HepG2 (cell line): Measurements from ENCODE around the gene ERLEC1. TPM values are rescaled to one million over a fixed set of nuclear protein-coding genes. Genes with fewer than 3 reads are reported as not detected.
A peak's percentile ranks its signal among the peaks of the same experiment; 100 is the strongest.

ENCODE experiments used
- HOXA5 ChIP-seq: sonication (generic); formaldehyde crosslinking; IDR thresholded peaks from 2 replicates; pipeline ENCODE4 v1.4.0; 2020; ENCODE audit warnings: missing genetic modification reagents
- PHB2 ChIP-seq: fragments of 450-650 bp; IDR thresholded peaks from 2 replicates; pipeline ENCODE4 v1.6.1; 2018; ENCODE audit not compliant: partially characterized antibody
- PTBP1 ChIP-seq: fragments of 200-400 bp; formaldehyde crosslinking; IDR thresholded peaks from 2 replicates; pipeline ENCODE4 v1.6.1; 2018; ENCODE audit warnings: low read length, low read depth; ENCODE audit not compliant: poor library complexity, severe bottlenecking
- RELA ChIP-seq: sonication (generic); formaldehyde crosslinking; IDR thresholded peaks from 2 replicates; pipeline ENCODE4 v1.4.0; 2020; ENCODE audit warnings: missing genetic modification reagents
- TBP ChIP-seq: sonication (generic); formaldehyde crosslinking; IDR thresholded peaks from 2 replicates; pipeline ENCODE4 v1.5.0; 2020; ENCODE audit warnings: missing genetic modification reagents
- TOPORS ChIP-seq: sonication (generic); formaldehyde crosslinking; IDR thresholded peaks from 2 replicates; pipeline ENCODE4 v1.8.0; 2023; ENCODE audit warnings: mild to moderate bottlenecking, missing genetic modification reagents
- ZBTB26 ChIP-seq: IDR thresholded peaks from 2 replicates; pipeline ENCODE4 v1.6.1; 2016; ENCODE audit warnings: missing compliant biosample characterization, missing genetic modification reagents, borderline replicate concordance
- ZBTB38 ChIP-seq: sonication (generic); formaldehyde crosslinking; IDR thresholded peaks from 2 replicates; pipeline ENCODE4 v1.5.1; 2020; ENCODE audit warnings: mild to moderate bottlenecking, missing genetic modification reagents
- ZBTB39 ChIP-seq: sonication (generic); formaldehyde crosslinking; IDR thresholded peaks from 2 replicates; pipeline ENCODE4 v1.5.0; 2020; ENCODE audit warnings: missing genetic modification reagents
- ZNF17 ChIP-seq: sonication (generic); formaldehyde crosslinking; IDR thresholded peaks from 2 replicates; pipeline ENCODE4 v1.5.0; 2020; ENCODE audit warnings: mild to moderate bottlenecking, missing genetic modification reagents
- ZNF276 ChIP-seq: sonication (generic); formaldehyde crosslinking; IDR thresholded peaks from 2 replicates; pipeline ENCODE4 v1.4.0; 2020; ENCODE audit warnings: mild to moderate bottlenecking, low read depth, missing genetic modification reagents
- ZNF292 ChIP-seq: sonication (generic); formaldehyde crosslinking; IDR thresholded peaks from 2 replicates; pipeline ENCODE4 v1.8.1; 2022; ENCODE audit warnings: mild to moderate bottlenecking, low read depth, missing genetic modification reagents, borderline replicate concordance
- ZNF331 ChIP-seq: sonication (generic); formaldehyde crosslinking; IDR thresholded peaks from 2 replicates; pipeline ENCODE4 v1.4.0; 2020; ENCODE audit warnings: missing genetic modification reagents
- ZNF549 ChIP-seq: sonication (generic); formaldehyde crosslinking; IDR thresholded peaks from 2 replicates; pipeline ENCODE4 v1.5.0; 2020; ENCODE audit warnings: missing genetic modification reagents
- ZNF678 ChIP-seq: sonication (generic); formaldehyde crosslinking; IDR thresholded peaks from 2 replicates; pipeline ENCODE4 v1.4.0; 2020; ENCODE audit warnings: mild to moderate bottlenecking, missing genetic modification reagents
- ZNF704 ChIP-seq: sonication (generic); formaldehyde crosslinking; IDR thresholded peaks from 2 replicates; pipeline ENCODE4 v1.8.1; 2023; ENCODE audit warnings: mild to moderate bottlenecking, inconsistent platforms, moderate library complexity, missing genetic modification reagents, borderline replicate concordance
- polyA plus RNA-seq, 8 experiments: library from polyadenylated mRNA; depleted of rRNA in 3 of 8; stranded (reverse) in 7 of 8; unstranded in 1 of 8; fragments of >200 nt; fragmentation: Illumina TruSeq in 4 of 8; extraction: Trizol in 4 of 8; gene quantifications; 2 replicates each; pipeline versions ENCODE4 v1.2.1 to v1.2.3, GENCODE V29; 2011 to 2016; ENCODE audit warnings: low read depth in 4 of 8, missing spikeins in 1 of 8, mixed read lengths in 1 of 8; ENCODE audit not compliant: insufficient read depth in 1 of 8
- total RNA-seq, 5 experiments: library from RNA; depleted of rRNA; stranded (reverse); fragments of >200 nt; fragmentation: Illumina TruSeq; extraction: Trizol; gene quantifications; 2 replicates each; pipeline ENCODE4 v1.2.3, GENCODE V29; 2016; ENCODE audit warnings: low read depth in 1 of 5
- TF ChIP-seq, protein P1 (sequence below): sonication (generic); formaldehyde crosslinking; IDR thresholded peaks from 2 replicates; pipeline ENCODE4 v1.5.1; 2020; ENCODE audit warnings: mild to moderate bottlenecking, missing genetic modification reagents, moderate library complexity

The ERLEC1 gene
- total and polyA plus RNA-seq, 2 of the 13 experiments (the other 11 are each of a cell fraction or from before 2014, with no cell fraction given): 87.3 to 88.4 TPM

DNA sequence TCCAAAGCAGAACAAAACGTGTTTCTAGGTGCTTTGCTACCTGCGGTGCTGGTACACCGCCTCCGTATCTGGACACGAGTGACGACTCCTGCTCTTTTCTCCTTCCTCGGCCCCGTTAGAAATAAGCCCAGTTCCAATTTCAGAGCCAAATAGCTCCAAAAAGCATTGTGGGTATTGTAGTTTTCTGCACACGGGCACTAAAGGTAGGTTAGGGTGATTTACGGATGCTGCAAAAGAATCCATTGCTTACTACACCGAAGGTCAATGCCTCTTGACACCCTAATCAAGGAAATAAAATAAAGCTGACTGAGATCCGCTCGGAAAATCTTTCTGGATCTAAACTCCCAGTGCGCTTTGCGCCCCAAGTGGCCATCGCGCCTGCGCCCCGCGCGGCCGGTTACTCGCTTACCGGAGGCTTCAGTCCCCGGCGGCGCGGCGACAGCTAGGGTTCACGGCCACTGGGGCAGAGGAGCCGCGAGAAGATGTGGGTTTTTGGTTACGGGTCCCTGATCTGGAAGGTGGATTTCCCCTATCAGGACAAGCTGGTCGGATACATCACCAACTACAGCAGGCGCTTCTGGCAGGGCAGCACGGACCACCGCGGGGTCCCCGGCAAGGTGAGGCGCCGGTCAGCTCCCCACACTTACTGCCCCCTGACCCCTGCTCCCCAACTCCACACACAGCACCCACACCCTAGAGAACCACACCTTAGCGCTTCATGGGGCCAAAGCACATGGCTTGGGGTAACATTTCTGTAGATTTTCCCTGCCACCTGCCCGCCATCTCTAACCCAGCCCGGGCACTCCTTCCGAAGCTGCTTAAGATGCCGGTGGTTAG, 19.2 kb upstream of the ERLEC1 start, which contains the start of gene CHAC2 (continued):
- TF ChIP-seq ZNF704 (CRISPR knock-in tag) (0 out of 2 replicates have a peak, but pooled peaks have one; percentile 36), TOPORS (CRISPR knock-in tag) (no peak), TBP (0 out of 2 replicates have a peak, but pooled peaks have one; percentile 31), ZNF292 (CRISPR knock-in tag) (peak; percentile 79; the same call in 1 of the 2 replicates), ZBTB38 (CRISPR knock-in tag) (peak; percentile 47; the same call in 1 of the 2 replicates), ZBTB26 (CRISPR knock-in tag) (no peak), ZNF678 (no peak), PTBP1 (no peak), ZNF276 (peak; percentile 44; the same call in 1 of the 2 replicates), ZBTB39 (CRISPR knock-in tag) (no peak), ZNF549 (CRISPR knock-in tag) (no peak), PHB2 (no peak), ZNF17 (no peak), RELA (no peak), ZNF331 (CRISPR knock-in tag) (peak; percentile 21; the same call in 1 of the 2 replicates), HOXA5 (peak; percentile 45; the same call in 1 of the 2 replicates)
- TF ChIP-seq, protein P1, sequence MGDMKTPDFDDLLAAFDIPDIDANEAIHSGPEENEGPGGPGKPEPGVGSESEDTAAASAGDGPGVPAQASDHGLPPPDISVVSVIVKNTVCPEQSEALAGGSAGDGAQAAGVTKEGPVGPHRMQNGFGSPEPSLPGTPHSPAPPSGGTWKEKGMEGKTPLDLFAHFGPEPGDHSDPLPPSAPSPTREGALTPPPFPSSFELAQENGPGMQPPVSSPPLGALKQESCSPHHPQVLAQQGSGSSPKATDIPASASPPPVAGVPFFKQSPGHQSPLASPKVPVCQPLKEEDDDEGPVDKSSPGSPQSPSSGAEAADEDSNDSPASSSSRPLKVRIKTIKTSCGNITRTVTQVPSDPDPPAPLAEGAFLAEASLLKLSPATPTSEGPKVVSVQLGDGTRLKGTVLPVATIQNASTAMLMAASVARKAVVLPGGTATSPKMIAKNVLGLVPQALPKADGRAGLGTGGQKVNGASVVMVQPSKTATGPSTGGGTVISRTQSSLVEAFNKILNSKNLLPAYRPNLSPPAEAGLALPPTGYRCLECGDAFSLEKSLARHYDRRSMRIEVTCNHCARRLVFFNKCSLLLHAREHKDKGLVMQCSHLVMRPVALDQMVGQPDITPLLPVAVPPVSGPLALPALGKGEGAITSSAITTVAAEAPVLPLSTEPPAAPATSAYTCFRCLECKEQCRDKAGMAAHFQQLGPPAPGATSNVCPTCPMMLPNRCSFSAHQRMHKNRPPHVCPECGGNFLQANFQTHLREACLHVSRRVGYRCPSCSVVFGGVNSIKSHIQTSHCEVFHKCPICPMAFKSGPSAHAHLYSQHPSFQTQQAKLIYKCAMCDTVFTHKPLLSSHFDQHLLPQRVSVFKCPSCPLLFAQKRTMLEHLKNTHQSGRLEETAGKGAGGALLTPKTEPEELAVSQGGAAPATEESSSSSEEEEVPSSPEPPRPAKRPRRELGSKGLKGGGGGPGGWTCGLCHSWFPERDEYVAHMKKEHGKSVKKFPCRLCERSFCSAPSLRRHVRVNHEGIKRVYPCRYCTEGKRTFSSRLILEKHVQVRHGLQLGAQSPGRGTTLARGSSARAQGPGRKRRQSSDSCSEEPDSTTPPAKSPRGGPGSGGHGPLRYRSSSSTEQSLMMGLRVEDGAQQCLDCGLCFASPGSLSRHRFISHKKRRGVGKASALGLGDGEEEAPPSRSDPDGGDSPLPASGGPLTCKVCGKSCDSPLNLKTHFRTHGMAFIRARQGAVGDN: peak; percentile 88
